Gastroesophageal sphincter (tissue), 4 donors: Measurements from ENCODE around the gene SHISAL1. TPM values are rescaled to one million over a fixed set of nuclear protein-coding genes. Genes with fewer than 3 reads are reported as not detected.

Experiments
- ATAC-seq: fragments of 150-250 bp; one replicate; pipeline ENCODE4 v1.9.1; 2016; ENCODE audit warnings: mild to moderate bottlenecking, moderate library complexity
- H3K27ac ChIP-seq, 4 donors: fragments of 200-600 bp; sonication (generic) in 3 of 4; 1 replicate in 3 of 4; 2 replicates in 1 of 4; pipeline ENCODE4 v1.5.1; 2016 to 2019
- H3K27me3 ChIP-seq: fragments of 200-600 bp; sonication (generic); one replicate; pipeline ENCODE4 v1.5.1; 2019
- H3K36me3 ChIP-seq, 2 donors: fragments of 200-600 bp; sonication (generic); one replicate each; pipeline ENCODE4 v1.5.1; 2019; ENCODE audit warnings: control low read depth in 1 of 2
- H3K4me1 ChIP-seq, 3 donors: fragments of 200-600 bp; sonication (generic); 1 replicate in 2 of 3; 2 replicates in 1 of 3; pipeline ENCODE4 v1.5.1; 2016 to 2019; ENCODE audit warnings: control low read depth in 2 of 3
- H3K4me3 ChIP-seq, 2 donors: fragments of 200-600 bp; sonication (generic); one replicate each; pipeline ENCODE4 v1.5.1; 2019; ENCODE audit warnings: mild to moderate bottlenecking in 1 of 2, moderate library complexity in 1 of 2
- H3K9me3 ChIP-seq, 3 donors: fragments of 200-600 bp; sonication (generic); one replicate each; pipeline ENCODE4 v1.5.1; 2017 to 2019; ENCODE audit warnings: control low read depth in 2 of 3
- CTCF ChIP-seq, 4 experiments: fragments of 200-600 bp in 2 of 4; fragments of 450-650 bp in 2 of 4; sonication (generic) in 1 of 4; IDR thresholded peaks; one replicate each; pipeline ENCODE4 v1.5.1; 2017 to 2019; ENCODE audit warnings: antibody characterized with exemption in 4 of 4, mild to moderate bottlenecking in 2 of 4, moderate library complexity in 2 of 4
- EP300 ChIP-seq: sonication (generic); formaldehyde crosslinking; IDR thresholded peaks from one replicate; pipeline ENCODE4 v1.6.1; 2017; ENCODE audit warnings: antibody characterized with exemption, mild to moderate bottlenecking
- POLR2A ChIP-seq, 2 donors: fragments of 450-650 bp; IDR thresholded peaks; one replicate each; pipeline ENCODE4 v1.6.1; 2017; ENCODE audit warnings: antibody characterized with exemption in 2 of 2, mild to moderate bottlenecking in 2 of 2, moderate library complexity in 1 of 2
- POLR2AphosphoS5 ChIP-seq: sonication (generic); formaldehyde crosslinking; IDR thresholded peaks from one replicate; pipeline ENCODE4 v1.6.1; 2017; ENCODE audit warnings: antibody characterized with exemption
- WGBS, 2 donors: methylation state at CpG; one replicate each; pipeline ENCODE4 v1.1.5; 2018; ENCODE audit warnings: low coverage in 1 of 2; 5-methylcytosine and 5-hydroxymethylcytosine counted together
- total RNA-seq, 4 donors: library from RNA; depleted of rRNA; stranded (reverse); fragments of >200 nt; gene quantifications; one replicate each; pipeline ENCODE4 v1.1.0, GENCODE V29; 2016

Gene SHISAL1
- total RNA-seq, 4 donors from 2014 or later = 4.5 to 23.1 (median 6.2) TPM

- Histone ChIP-seq H3K27ac (peak overlapping the region in 3 of 4 donors; percentile 12 to 43 (median 22)), H3K9me3 (peaks cover 0 to 31% (median 0%) of the 10 kb centered on the region in 3 donors), H3K4me1 (peaks cover 0 to 16% (median 10%) of the 10 kb centered on the region in 3 donors), H3K4me3 (no peak overlapping the region), H3K36me3 (no peaks in the 10 kb centered on the region), H3K27me3 (no peaks in the 10 kb centered on the region)
- TF ChIP-seq CTCF (IDR thresholded peaks at IDR 0.05) (no peak), EP300 (no peak), POLR2AphosphoS5 (no peak), POLR2A (IDR thresholded peaks at IDR 0.05) (no peak)
- 50 to 79% methylated on average over 3 to 6 of the region's 6 CpGs for WGBS, 2 donors
- ATAC-seq = peak; percentile 58
Measured at GRCh38 chr22:44211256-44211945, 101.3 kb downstream of the SHISAL1 start.

- Histone ChIP-seq H3K4me1 (peaks cover 0 to 16% (median 10%) of the 10 kb centered on the region in 3 donors), H3K9me3 (peaks cover 0 to 28% (median 0%) of the 10 kb centered on the region in 3 donors), H3K36me3 (no peaks in the 10 kb centered on the region), H3K27ac (no peak overlapping the region), H3K4me3 (no peak overlapping the region), H3K27me3 (peaks cover 3% of the 10 kb centered on the region)
- WGBS, 2 donors = 67 to 69% methylated on average over 3 to 4 of the region's 4 CpGs
- no peak for TF ChIP-seq POLR2A (IDR thresholded peaks at IDR 0.05)
- no peak for TF ChIP-seq POLR2AphosphoS5
- TF ChIP-seq CTCF (IDR thresholded peaks at IDR 0.05) = no peak
- no peak for TF ChIP-seq EP300
- no peak for ATAC-seq
Measured at GRCh38 chr22:44210722-44211121, 102.0 kb downstream of the SHISAL1 start.

GRCh38 chr22:44209343-44209742 is 103.4 kb downstream of the SHISAL1 start:
- Histone ChIP-seq H3K27me3 (peaks cover 11% of the 10 kb centered on the region), H3K4me1 (peaks cover 0 to 16% (median 10%) of the 10 kb centered on the region in 3 donors), H3K9me3 (peaks cover 0 to 16% (median 0%) of the 10 kb centered on the region in 3 donors), H3K36me3 (no peaks in the 10 kb centered on the region), H3K4me3 (no peak overlapping the region), H3K27ac (no peak overlapping the region)
- 94 to 100% methylated on average over 3 of the region's 3 CpGs for WGBS, 2 donors
- TF ChIP-seq EP300 (no peak), POLR2A (IDR thresholded peaks at IDR 0.05) (no peak), CTCF (IDR thresholded peaks at IDR 0.05) (no peak), POLR2AphosphoS5 (no peak)
- no peak for ATAC-seq

- WGBS, 2 donors = 81 to 83% methylated on average over 3 to 4 of the region's 4 CpGs
- no peak overlapping the region for H3K27ac ChIP-seq
- peaks cover 0 to 16% (median 10%) of the 10 kb centered on the region in 3 donors for H3K4me1 ChIP-seq
- no peaks in the 10 kb centered on the region for H3K36me3 ChIP-seq
- no peak overlapping the region for H3K4me3 ChIP-seq
- peaks cover 22% of the 10 kb centered on the region for H3K27me3 ChIP-seq
- TF ChIP-seq POLR2AphosphoS5 (no peak), EP300 (no peak), CTCF (IDR thresholded peaks at IDR 0.05) (no peak), POLR2A (IDR thresholded peaks at IDR 0.05) (no peak)
- no peak for ATAC-seq
- peaks cover 0 to 16% (median 0%) of the 10 kb centered on the region in 3 donors for H3K9me3 ChIP-seq
Measured at GRCh38 chr22:44207981-44208317, 104.8 kb downstream of the SHISAL1 start.
